Karpas-422 (cell line): ENCODE results near the gene CCL8. TPM values are rescaled to one million over a fixed set of nuclear protein-coding genes. Genes with fewer than 3 reads are reported as not detected.

Experiments used
- DNase-seq: peaks from one replicate; pipeline ENCODE4 v3.0.0-alpha.2; 2015
- H2AFZ ChIP-seq: fragments of 200-600 bp; sonication (generic); 2 replicates; pipeline ENCODE4 v1.6.1; 2014; ENCODE audit warnings: antibody characterized with exemption, low read length, mixed read lengths
- H3K27ac ChIP-seq: fragments of 200-600 bp; sonication (generic); 2 replicates; pipeline ENCODE4 v1.5.1; 2014; ENCODE audit warnings: mild to moderate bottlenecking, low read length, moderate library complexity
- H3K27me3 ChIP-seq: fragments of 200-600 bp; sonication (generic); 2 replicates; pipeline ENCODE4 v1.6.1; 2014; ENCODE audit warnings: low read length, mixed read lengths
- H3K36me3 ChIP-seq: fragments of 200-600 bp; sonication (generic); 2 replicates; pipeline ENCODE4 v1.6.1; 2014; ENCODE audit warnings: low read length, mixed read lengths; ENCODE audit not compliant: insufficient read depth
- H3K4me1 ChIP-seq: fragments of 200-600 bp; sonication (generic); 2 replicates; pipeline ENCODE4 v1.6.1; 2014; ENCODE audit warnings: mild to moderate bottlenecking, low read length, mixed read lengths
- H3K4me2 ChIP-seq: fragments of 200-600 bp; sonication (generic); 2 replicates; pipeline ENCODE4 v1.6.1; 2014; ENCODE audit warnings: low read length, low read depth, mild to moderate bottlenecking; ENCODE audit not compliant: poor library complexity, severe bottlenecking
- H3K4me3 ChIP-seq: fragments of 200-600 bp; sonication (generic); 2 replicates; pipeline ENCODE4 v1.5.1; 2014; ENCODE audit warnings: mild to moderate bottlenecking, antibody characterized with exemption, low read length, mixed read lengths
- H3K79me2 ChIP-seq: fragments of 200-600 bp; sonication (generic); 2 replicates; pipeline ENCODE4 v1.6.1; 2014; ENCODE audit warnings: mild to moderate bottlenecking, low read length, mixed read lengths
- H3K9ac ChIP-seq: fragments of 200-600 bp; sonication (generic); 2 replicates; pipeline ENCODE4 v1.6.0; 2014; ENCODE audit warnings: low read length
- H3K9me2 ChIP-seq: fragments of 200-600 bp; sonication (generic), shearing (Covaris generic); replicated peaks from 2 replicates; pipeline ENCODE4 v1.6.0; 2014; ENCODE audit warnings: mild to moderate bottlenecking, low read length, moderate library complexity; ENCODE audit not compliant: insufficient read depth
- H3K9me3 ChIP-seq: fragments of 300-700, 200-600 bp; sonication (generic); 2 replicates; pipeline ENCODE4 v1.6.1; 2014; ENCODE audit warnings: low read length, mixed read lengths
- H4K20me1 ChIP-seq: fragments of 200-600 bp; sonication (generic); 2 replicates; pipeline ENCODE4 v1.6.1; 2014; ENCODE audit warnings: mild to moderate bottlenecking, antibody characterized with exemption, low read length, low read depth; ENCODE audit not compliant: insufficient read depth
- total RNA-seq: library from RNA; depleted of rRNA; stranded (reverse); fragments of >200 nt; shearing (Covaris generic); gene quantifications from 2 replicates; pipeline ENCODE4 v1.2.3, GENCODE V29; 2014; ENCODE audit warnings: low replicate concordance; rRNA removed

CCL8 gene
- total RNA-seq, 1 experiment from 2014 or later: not detected

DNA sequence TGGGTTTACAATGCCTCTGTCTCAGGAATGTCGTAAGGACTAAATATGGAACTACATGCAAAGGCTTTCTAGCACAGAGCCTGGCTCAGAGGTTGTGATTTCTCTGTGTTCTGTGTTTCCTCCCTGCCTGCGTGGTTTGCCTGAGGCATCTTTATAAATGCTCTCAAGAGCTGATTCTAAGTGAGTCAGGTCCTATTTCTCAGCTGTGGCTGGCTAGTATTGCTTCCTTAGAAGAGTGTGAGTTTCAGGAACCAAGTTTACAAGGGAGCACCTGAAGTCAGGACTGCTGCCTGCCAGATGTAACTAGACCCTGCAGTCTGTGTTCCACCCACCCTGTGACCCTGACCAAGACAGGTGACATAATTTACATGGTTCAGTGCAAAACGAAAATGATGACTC lies 51.8 kb downstream of the CCL8 start:
- no peaks in the 10 kb centered on the region for H4K20me1 ChIP-seq
- no peaks in the 10 kb centered on the region for H3K9me3 ChIP-seq
- no peak overlapping the region for H3K9ac ChIP-seq
- no peaks in the 10 kb centered on the region for H3K79me2 ChIP-seq
- H3K36me3 ChIP-seq: no peaks in the 10 kb centered on the region
- no peak overlapping the region for H3K27ac ChIP-seq
- no peaks in the 10 kb centered on the region for H3K4me1 ChIP-seq
- no peaks in the 10 kb centered on the region for H3K9me2 ChIP-seq
- H2AFZ ChIP-seq: no peak overlapping the region
- DNase-seq: no peak
- H3K4me2 ChIP-seq: no peak overlapping the region
- no peak overlapping the region for H3K4me3 ChIP-seq
- no peaks in the 10 kb centered on the region for H3K27me3 ChIP-seq

Other genes with a start within 250 kb of the CCL8 start
- gene CCL2, start 64.2 kb upstream of the CCL8 start, total RNA-seq: not detected in 2 replicates
- gene CCL7, start 49.2 kb upstream of the CCL8 start, total RNA-seq: not detected in 2 replicates
- not detected in 2 replicates for gene CCL11, start 33.7 kb upstream of the CCL8 start, total RNA-seq
- not detected in 2 replicates for gene CCL13, start 37.0 kb downstream of the CCL8 start, total RNA-seq
- not detected in 2 replicates for gene CCL1, start 43.8 kb downstream of the CCL8 start, total RNA-seq